ENCODE measurements around the gene FYCO1.

FYCO1 gene

DNA sequence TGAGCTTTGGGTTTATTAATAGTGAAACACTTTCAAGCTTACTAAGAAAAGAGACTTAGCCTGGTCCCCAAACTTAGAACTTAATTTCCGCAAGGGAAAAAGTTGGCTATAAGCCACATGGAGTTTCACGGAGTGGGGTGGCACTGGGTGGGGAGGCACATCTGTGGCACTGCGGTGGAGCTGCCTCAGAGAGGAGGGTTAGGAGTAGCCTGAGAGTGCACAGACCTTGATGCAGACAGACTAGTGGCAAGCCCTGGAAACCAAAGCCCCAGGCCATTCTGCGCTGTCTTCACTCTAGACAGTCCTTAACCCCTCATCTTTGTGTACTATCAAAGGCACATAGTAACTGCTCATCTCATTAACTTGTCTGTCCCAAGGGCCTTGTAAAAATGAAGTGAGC, 30.4 kb downstream of the FYCO1 start:
- DNase-seq (ENCODE audit: low read depth), result no peak

DNA sequence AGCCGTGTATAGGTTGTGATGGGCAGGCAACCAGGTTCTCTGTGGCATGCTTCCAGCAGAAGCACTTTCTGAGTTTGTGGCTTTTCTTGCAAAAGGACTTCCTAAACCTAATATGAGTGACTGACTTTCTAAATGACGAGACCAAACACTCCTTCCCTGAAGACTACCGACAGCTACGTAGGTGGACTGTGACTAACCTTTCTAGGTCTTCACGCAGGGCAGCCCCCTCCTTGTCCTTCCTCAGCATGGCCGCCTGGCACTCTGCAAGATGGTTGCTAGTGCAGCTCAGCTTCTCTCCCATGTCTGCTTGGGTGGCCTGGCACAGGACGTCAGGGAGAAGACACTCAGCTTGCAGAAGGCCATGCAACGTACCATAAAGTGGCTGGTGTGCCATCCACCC, 31.5 kb downstream of the FYCO1 start:
- no peak for DNase-seq (ENCODE audit: low read depth)

DNA sequence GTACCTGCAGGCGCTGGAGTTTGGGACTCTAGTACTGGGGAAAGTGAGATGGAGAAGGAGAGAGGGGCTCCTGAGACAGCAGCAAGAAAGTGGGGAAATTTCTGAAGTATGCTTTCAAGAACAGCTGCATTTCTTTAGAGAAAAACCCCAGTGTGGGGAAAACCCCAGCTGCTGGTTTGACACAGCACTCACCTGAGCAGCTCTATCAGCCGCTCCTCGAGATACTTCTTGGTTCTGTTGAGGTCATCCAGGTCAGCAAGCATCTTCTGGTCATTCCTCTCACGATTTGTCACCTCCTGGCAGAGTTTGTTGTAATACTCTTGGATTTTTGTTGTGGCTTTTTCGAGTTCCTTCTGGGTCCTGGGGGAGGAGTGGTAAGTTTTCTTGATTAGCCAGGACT, 33.6 kb downstream of the FYCO1 start:
- DNase-seq (ENCODE audit: low read depth), result no peak

DNA sequence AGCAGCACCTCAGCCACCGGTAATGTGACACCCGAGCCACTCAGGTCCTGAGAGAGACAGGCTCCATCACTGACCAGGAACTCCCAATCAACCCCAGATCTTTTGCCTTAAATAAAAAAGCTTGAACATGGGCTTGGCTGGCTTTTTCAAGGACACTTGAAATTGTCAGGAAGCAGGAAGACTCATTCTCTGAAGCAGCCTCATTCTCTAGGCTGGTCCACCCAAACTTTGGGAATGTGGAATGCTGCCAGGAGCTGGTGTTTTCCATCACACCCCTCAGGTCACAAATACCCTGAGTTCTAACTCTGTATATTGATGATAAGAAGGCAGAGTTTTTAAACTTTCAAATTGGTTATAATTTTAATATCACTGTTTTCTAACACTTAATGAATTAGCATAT, 35.3 kb downstream of the FYCO1 start:
- no peak for DNase-seq (ENCODE audit: low read depth)

DNA sequence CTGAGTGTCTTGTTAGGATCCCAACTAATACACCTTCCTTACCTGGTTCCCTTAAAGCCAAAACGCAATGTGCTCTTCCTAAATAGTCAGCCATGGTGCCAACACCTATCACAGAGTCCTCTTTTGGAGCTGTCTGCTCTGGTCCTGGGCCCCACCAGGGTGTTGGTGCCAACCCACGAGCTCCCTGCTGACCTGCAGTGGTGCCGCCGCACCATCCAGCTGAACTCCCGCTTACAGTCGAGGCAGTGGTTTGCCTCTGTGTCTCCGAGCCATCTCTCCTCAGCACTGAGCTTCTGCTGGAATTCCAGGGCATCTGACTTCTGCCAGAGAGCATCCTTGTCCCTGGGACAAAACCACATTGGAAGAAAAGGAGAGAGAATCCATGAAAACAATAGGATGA, 36.4 kb downstream of the FYCO1 start:
- no peak for DNase-seq (ENCODE audit: low read depth)

DNA sequence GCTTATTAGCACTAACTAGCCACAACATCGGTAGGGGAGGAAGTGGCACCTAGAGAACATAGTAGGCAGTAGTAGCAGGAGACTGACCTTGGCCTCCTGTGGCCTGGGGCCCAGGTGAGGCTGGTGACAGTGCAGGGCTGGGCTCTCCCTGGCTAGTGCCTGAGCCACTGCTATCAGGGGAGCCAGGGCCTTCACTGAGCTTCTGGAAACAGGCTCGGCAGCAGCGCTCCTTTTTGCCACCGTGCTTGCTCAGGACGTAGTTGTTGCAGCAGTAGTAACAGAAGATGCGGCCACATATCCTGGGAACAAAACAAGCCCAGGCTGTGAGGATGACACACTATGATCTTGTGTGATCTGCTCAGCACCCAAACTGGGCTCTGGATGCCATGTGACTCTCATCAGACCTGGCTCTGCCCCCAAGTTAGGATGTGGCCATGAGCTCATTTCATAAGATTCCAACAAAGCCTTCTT, 37.3 kb downstream of the FYCO1 start:
- DNase-seq (ENCODE audit: low read depth), result no peak

DNA sequence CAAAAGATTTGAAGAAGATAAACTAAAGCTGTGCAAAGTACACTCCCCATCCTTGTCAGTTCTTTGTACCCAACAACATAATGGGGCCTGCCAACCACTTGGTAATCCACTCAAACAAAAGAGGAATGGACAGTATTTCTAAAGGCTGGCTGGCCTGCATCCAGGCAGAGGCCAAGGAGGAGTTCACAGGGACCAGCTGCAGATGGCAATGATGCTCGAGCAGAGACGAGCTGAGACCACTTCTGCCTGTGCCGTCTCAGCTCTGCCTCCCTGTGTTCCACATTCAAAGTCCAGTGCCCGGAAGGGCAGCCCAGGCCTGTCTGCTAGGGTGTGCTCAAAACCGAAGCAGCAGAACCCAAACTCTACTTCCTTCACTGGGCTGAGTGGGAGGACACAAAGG, 38.0 kb downstream of the FYCO1 start:
- DNase-seq (ENCODE audit: low read depth), result no peak

DNA sequence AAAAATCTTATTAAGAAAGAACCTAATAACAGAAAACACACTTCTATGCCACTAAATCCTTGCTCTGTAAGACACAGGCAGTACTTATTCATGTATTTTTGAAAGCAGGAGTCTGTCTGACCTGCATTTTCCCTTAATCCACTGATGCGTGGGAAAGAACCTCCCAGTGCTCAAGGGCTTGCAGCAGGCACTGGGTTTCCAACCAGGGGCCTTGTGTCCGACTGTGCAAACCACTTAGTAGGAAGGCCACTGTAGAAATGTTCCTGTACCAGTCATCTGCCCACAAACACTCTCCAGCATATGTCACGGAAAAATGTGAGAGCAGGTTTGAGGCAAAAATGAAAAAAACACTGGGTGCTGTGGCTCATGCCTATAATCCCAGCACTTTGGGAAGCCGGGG, 39.9 kb downstream of the FYCO1 start:
- DNase-seq (ENCODE audit: low read depth), result no peak

DNA sequence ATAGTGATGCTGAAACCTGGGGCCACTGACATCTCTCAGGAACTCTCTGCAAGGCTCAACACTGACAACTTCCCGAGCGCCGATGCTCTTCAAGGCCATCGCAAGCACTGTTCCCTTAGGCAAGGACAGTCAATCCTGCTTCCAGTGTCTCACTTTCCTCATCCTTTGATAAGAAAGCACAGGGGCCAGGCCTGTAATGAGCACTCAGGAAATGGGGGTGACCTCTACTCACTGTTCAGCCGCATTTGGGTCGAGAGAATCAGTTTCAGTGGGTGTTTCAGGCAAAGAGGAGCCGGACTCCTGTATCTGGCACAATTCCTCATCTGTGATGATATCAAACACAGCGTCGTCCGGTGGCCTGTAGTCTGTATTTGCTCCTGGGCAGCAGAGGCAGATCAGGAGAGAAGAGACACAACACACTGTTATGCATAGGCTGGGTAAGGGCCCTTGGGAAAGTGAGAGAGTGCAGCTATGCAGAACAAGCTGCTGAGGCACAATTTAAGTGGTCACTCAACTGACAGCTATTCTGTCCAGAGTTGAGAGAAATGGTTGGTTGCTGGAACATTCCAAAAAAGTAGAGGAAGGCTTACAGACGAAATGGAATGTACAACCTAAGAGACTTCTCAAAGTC, 40.5 kb downstream of the FYCO1 start:
- DNase-seq (ENCODE audit: low read depth), result no peak

DNA sequence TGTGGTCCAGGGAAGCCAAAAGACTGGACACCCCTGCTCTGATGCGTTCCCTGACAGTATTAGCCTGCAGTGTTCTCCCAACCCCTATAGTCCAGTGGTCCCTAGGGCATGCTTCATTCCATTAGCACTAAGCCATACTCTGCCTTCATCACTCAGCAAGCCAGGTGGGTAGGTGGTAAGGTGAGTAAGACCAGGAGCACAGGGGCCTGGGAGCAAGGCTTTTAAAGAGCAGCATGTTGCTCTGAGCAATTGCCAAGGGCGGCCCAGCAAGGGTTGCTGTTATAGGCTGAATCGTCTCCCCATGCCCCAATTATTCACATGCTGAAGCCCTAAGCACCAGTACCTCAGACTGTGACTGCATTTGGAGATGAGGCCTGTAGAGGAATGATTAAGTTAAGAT, 41.3 kb downstream of the FYCO1 start:
- DNase-seq (ENCODE audit: low read depth), result no peak

DNA sequence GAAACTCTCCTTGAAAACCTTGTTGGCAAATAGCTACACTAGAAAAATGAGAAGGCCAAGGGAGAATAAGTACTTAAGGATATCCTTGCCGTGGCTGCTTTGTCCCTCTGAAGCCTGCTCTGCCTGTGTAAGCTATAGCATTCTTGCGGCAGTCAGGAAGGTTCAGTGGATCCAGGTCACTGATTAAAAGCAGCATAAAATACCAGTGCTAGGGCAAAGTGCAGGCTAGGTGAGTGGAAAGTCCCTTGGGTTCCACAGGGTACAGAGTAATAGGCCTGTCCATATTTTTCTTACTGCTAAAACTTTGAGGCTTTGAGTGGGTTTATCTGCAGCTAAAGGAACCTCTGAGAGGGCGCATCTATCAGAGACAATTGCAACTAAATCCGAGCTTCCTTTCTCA, 42.1 kb downstream of the FYCO1 start:
- no peak for DNase-seq (ENCODE audit: low read depth)

DNA sequence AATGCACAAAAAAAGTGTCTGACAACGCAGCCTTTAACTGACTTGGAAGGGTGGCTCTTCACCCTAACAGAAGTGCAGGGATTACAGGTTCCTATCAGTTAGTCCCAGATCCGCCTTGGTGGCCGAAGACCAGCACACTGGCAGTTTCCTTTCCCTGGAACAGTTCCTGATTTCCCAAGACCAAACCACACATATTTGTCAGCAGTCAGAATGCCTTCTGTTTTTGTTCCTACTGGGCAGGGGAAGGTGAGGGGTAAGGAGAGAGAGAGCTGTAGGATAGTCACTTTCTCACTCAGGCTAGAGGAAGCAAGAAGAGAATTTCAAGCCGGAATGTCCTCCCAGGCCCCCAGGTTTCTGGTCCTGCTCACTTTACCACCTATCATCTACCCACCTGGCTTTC, 43.2 kb downstream of the FYCO1 start:
- no peak for DNase-seq (ENCODE audit: low read depth)

DNA sequence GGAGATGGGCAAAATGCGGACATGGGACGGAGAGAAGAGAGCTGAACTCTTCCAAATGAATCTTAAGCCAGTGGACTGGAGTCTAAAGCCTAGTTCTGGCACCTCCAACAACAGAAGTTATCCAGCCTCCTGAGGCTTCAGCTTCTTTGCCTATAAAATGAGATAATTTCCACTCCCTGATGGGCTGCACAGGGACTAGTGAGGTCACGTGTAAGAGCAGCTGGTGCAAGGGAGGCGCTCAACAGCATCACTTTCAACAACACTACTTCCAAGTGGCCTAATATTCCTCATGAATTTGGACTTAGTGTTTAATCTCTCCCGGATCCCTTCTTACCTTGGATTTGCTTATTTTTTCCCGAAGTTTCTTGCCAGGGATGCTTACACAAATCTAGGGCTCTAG, 43.7 kb downstream of the FYCO1 start:
- DNase-seq (ENCODE audit: low read depth), result no peak

DNA sequence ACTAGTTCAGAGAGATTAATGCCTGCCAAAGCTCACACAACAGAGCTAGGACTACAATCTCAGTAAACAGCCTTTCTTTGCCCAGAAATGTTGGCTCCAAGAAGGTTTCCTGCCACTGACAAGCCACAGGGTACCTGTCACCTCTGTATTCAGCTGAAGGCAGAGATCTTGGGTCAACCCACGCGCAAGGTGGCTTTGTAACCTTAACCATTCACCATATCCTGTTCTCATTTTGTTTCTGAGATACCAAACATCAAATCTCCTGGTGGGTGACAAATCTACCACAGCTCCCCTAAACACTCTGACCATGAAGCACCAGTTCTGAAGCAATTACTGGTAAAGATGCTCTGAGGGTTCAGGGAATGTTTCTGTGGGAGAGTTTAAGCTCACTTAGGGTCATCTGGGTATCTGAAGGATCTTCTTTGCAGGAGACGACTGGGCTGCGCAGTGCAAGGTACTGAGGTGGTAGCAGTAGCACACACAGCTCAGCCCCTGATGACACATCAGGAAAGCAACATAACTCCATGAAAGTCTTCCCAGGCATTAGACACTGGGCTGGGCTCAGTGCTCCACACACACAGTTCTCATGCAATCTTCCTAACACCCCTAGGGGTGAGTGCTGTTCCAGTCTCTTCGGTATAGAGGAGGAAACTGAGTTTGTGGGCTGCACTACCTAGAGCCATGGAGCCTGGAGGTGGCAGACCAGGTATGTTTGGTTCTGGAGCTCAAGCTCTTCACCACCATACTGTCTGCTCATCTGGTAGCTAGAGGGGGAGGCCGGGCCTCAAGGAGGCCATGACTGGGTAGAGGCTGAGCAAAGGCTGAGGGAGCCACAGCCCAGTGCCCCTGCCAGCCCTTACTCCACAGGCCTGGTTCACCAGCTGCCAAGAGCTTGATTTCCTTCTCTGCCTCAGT, 44.7 kb downstream of the FYCO1 start:
- peak; percentile 37 for DNase-seq (ENCODE audit: low read depth)

DNA sequence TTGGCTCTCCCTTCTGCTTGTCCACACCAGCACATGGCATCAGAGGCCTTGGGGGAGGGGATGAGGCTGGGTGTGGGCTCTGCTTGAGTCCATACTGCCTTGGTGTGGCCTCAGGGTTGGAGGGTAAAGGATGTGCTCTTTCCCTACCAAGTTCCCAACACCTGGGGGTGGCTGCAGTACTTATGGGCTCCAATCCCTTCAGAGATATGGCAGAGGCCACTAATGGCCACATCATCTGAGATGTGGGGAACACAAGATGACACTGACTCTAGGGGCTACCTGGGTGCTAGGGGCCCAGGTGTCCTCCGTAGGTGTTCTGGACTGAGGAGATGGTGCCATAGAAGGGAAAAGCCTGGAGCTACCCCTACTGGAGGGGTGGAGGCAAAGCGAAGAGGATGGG, 45.5 kb downstream of the FYCO1 start:
- DNase-seq (ENCODE audit: low read depth), result no peak

DNA sequence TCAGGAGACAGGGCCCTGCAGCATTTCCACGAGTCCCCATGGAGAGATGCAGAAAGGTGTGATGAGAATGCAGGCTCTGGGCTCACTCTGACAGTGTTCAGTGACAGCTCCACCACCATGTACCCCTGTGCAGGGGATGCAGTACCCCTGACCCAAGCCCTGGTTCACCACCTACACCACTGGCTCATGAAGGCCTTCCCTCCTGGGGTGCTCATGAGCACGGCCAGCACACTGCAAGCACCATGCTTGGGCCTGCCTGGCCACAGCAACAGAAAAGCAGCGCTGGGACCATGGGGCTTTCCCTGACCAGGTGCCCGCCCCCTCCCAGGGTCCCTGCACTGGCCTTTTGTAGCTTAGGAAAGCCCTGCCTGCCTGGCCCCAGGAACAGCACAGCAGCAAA, 46.2 kb downstream of the FYCO1 start:
- no peak for DNase-seq (ENCODE audit: low read depth)

DNA sequence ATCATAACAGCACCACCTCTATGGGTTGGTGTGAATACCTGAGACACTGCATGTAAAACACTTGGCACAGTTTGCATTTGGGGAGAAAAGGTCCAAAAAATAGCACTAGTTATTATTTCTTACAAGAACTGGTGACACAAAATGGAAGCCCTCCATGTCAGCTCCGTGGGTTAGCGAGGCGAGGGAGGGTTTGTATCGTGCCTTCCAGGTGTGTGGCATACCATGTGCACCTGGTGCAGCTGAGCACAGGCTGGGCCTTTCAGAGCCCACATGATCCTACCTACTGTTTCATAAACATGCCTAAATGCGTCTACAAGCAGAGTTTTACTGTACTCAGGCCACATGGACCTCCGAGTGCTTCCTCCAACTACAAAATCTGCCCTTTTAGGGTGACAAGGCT, 46.7 kb downstream of the FYCO1 start:
- no peak for DNase-seq (ENCODE audit: low read depth)

DNA sequence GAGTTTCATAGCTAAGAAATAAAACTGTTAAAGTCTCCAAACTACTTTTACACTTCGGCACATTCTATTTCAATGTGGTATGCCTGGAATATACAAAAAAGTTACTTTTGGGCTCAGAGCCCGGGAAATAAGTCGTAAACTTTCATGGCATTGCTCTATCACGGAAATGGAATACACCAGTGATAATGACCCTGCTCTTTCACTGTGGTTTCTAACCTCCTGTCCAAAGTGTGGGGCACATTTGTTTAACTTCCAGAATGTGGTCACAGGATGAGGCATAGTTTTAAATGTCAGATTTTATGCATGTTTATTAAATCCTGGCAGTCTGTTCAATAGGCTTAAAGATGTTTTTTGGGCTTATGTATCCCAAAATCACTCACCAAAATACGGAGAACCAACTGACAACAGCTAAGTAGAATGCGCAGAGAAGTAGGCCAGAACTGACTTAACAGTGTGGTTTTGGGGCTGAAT, 47.3 kb downstream of the FYCO1 start:
- DNase-seq (ENCODE audit: low read depth), result no peak

DNA sequence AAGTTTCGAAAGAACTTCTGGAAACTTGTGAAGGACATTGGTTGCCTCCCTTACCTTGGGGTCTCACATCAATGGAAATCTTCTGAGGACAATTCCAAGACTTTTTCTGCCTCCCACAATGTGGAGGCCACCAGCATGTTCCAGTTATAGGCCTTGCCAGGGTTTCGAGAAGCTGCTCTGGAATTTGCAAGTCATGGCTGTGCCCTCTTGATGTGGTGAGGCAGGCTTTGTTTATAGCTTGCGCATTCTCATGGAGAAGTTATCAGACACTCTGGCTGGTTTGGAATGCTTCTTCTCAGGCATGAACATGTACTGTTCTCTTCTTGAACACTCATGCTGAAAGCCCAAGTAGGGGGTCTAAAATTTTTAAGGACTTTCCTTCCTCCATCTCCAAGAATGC, 48.3 kb downstream of the FYCO1 start:
- DNase-seq (ENCODE audit: low read depth), result no peak

DNA sequence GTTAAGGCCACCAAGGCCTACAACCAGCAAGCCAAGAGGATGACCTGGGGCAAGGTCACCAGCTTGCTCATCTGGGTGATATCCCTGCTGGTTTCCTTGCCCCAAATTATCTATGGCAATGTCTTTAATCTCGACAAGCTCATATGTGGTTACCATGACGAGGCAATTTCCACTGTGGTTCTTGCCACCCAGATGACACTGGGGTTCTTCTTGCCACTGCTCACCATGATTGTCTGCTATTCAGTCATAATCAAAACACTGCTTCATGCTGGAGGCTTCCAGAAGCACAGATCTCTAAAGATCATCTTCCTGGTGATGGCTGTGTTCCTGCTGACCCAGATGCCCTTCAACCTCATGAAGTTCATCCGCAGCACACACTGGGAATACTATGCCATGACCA, 48.7 kb downstream of the FYCO1 start:
- no peak for DNase-seq (ENCODE audit: low read depth)

DNA sequence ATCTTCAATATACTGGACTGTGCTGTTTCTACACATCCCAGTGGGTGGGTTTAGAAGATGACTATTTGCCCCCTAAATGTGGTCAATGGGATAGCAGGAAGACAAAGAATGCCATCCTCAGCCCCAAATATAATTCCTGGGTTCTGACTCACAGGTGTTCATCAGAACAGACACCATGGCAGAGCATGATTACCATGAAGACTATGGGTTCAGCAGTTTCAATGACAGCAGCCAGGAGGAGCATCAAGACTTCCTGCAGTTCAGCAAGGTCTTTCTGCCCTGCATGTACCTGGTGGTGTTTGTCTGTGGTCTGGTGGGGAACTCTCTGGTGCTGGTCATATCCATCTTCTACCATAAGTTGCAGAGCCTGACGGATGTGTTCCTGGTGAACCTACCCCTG, 49.3 kb downstream of the FYCO1 start:
- DNase-seq (ENCODE audit: low read depth), result no peak

DNA sequence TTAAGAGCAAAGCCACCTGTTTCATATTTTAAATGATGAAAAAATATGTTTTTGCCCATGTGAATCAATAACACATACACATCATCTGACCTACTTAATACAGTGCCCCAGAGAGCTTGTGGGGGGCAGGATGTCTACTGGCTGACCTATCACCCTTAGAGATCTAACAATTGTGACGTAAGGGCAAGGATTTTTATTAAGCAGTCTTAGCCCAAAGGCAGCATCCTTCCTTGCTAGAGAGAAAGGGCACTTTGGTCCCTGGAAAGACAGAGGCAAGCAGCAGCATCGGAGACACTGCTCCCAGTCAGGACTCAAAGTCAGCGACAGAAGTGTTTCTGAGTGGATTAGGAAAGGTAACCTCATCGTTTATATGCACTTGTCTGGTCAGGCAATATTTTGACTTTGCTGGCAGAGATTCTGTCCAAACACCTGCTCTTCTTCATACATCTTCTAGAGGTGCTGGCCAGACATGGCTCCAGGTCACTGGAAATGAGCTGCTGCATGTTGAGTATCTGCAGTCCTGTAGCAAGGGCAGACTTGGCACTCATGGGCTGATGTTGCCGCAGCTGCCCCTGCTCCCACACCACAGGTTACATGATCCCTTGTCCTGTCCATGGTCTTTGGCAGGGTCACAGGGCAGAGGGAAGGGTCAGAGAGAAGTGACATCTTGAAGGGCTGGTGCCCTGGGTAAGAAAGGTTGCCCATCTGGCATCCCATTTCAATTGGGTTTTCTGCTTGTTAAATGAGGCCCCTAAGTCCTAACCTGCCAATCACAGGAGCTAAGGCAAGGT, 50.6 kb downstream of the FYCO1 start:
- no peak for DNase-seq (ENCODE audit: low read depth)
